Fibroblast of the aortic adventitia (primary cell): ENCODE data around the gene EEFSEC. TPM values are rescaled to one million over a fixed set of nuclear protein-coding genes. Genes with fewer than 3 reads are reported as not detected.

Source experiments
- DNase-seq: peaks from one replicate; pipeline ENCODE4 v3.0.0-alpha.2; 2010; ENCODE audit warnings: low read depth
- H3K4me3 ChIP-seq: 2 replicates; pipeline ENCODE4 v1.5.1; 2011; ENCODE audit warnings: low read depth, mild to moderate bottlenecking, control low read depth, low read length, moderate library complexity
- total RNA-seq: library from RNA; depleted of rRNA; stranded (reverse); fragments of >200 nt; gene quantifications from 2 replicates; pipeline ENCODE4 v1.2.3, GENCODE V29; 2012; ENCODE audit warnings: low replicate concordance
- TF ChIP-seq, protein P1 (sequence below): IDR thresholded peaks from 2 replicates; pipeline ENCODE4 v1.5.1; 2011; ENCODE audit warnings: mild to moderate bottlenecking, low read length, control low read depth, inconsistent platforms; ENCODE audit not compliant: insufficient read depth

The EEFSEC gene
- total RNA-seq, 1 donor, result 8.1 TPM

GRCh38 chr3:128427872-128428822 is 274.9 kb downstream of the EEFSEC start:
- no peak overlapping the region for H3K4me3 ChIP-seq
- no peak for DNase-seq
- TF ChIP-seq, protein P1, sequence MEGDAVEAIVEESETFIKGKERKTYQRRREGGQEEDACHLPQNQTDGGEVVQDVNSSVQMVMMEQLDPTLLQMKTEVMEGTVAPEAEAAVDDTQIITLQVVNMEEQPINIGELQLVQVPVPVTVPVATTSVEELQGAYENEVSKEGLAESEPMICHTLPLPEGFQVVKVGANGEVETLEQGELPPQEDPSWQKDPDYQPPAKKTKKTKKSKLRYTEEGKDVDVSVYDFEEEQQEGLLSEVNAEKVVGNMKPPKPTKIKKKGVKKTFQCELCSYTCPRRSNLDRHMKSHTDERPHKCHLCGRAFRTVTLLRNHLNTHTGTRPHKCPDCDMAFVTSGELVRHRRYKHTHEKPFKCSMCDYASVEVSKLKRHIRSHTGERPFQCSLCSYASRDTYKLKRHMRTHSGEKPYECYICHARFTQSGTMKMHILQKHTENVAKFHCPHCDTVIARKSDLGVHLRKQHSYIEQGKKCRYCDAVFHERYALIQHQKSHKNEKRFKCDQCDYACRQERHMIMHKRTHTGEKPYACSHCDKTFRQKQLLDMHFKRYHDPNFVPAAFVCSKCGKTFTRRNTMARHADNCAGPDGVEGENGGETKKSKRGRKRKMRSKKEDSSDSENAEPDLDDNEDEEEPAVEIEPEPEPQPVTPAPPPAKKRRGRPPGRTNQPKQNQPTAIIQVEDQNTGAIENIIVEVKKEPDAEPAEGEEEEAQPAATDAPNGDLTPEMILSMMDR, result no peak

DNA sequence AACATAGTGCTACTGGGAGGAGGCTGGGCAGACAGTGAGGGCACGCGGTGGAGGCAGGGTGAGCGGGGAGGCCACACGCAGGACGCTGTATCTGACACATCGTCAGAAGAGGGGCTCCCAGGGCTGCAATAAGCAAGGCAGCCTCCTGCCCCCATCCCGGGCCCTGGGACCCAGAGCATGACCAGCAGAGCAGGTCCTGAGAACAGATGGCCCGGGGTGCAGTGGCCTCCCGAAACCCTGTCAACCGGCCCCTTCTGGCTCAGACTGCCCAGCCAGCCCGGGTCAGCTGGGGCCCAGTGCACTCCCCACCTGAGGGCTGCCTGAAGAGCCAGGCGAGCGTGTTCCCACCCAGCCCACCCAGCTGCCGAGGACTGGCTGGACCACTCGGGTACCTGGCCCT is 276.0 kb downstream of the EEFSEC start:
- H3K4me3 ChIP-seq, result no peak overlapping the region
- no peak for DNase-seq
- TF ChIP-seq, protein P1, result no peak

- H3K4me3 ChIP-seq, result no peak overlapping the region
- TF ChIP-seq, protein P1, result no peak
- DNase-seq, result no peak
Measured at GRCh38 chr3:128429751-128430150, 276.5 kb downstream of the EEFSEC start.

DNA sequence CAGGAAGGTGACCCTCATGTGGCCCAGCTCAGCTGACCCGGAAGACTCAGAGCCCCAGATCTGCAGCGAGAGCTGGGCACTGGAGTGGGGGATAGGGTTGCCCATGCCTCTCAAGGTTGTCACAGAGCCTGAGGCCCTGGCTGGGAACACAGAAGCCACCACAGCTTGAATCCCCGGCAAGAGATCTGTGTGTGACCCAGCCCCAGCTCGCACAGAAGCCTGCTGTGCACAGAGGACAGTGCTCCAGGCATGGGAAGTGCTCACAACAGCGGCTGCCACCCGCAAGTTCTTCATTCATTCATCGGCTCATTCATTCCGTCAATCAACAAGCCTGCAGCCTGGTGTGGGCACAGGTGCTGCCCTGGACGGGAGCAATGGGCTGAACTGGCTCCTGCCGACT is 277.0 kb downstream of the EEFSEC start:
- TF ChIP-seq, protein P1, result no peak
- DNase-seq, result no peak
- H3K4me3 ChIP-seq, result no peak overlapping the region

GRCh38 chr3:128430731-128431130 is 277.4 kb downstream of the EEFSEC start:
- TF ChIP-seq, protein P1, result no peak
- no peak overlapping the region for H3K4me3 ChIP-seq

GRCh38 chr3:128431803-128432300 is 278.6 kb downstream of the EEFSEC start:
- no peak overlapping the region for H3K4me3 ChIP-seq
- TF ChIP-seq, protein P1, result no peak

More at GRCh38 chr3:128430731-128431130, 277.4 kb downstream of the EEFSEC start:
- DNase-seq, result no peak

More at GRCh38 chr3:128431803-128432300, 278.6 kb downstream of the EEFSEC start:
- no peak for DNase-seq
